ENCODE results near the gene STK39.

STK39 gene

GRCh38 chr2:168182550-168183249, 64.7 kb downstream of the STK39 start:
- no peak for DNase-seq

GRCh38 chr2:168181825-168182224, 65.6 kb downstream of the STK39 start:
- DNase-seq, result no peak

- DNase-seq, result no peak
Measured at GRCh38 chr2:168180914-168181313, 66.5 kb downstream of the STK39 start.

- no peak for DNase-seq
Measured at GRCh38 chr2:168180483-168180882, 66.9 kb downstream of the STK39 start.

GRCh38 chr2:168179592-168179991, 67.8 kb downstream of the STK39 start:
- DNase-seq, result no peak

GRCh38 chr2:168178520-168179324, 68.7 kb downstream of the STK39 start:
- DNase-seq, result no peak

GRCh38 chr2:168176402-168176801, 71.0 kb downstream of the STK39 start:
- DNase-seq, result no peak

- no peak for DNase-seq
Measured at GRCh38 chr2:168175469-168175868, 71.9 kb downstream of the STK39 start.

- no peak for DNase-seq
Measured at GRCh38 chr2:168174756-168175155, 72.6 kb downstream of the STK39 start.

GRCh38 chr2:168172071-168172470, 75.3 kb downstream of the STK39 start:
- no peak for DNase-seq

GRCh38 chr2:168171059-168171762, 76.2 kb downstream of the STK39 start:
- DNase-seq, result no peak

- DNase-seq, result no peak
Measured at GRCh38 chr2:168169097-168169745, 78.2 kb downstream of the STK39 start.

- no peak for DNase-seq
Measured at GRCh38 chr2:168167511-168168263, 79.7 kb downstream of the STK39 start.

- no peak for DNase-seq
Measured at GRCh38 chr2:168166902-168167510, 80.4 kb downstream of the STK39 start.

GRCh38 chr2:168165985-168166901, 81.2 kb downstream of the STK39 start:
- DNase-seq, result no peak

GRCh38 chr2:168165397-168165796, 82.0 kb downstream of the STK39 start:
- DNase-seq, result no peak

GRCh38 chr2:168160897-168161296, 86.5 kb downstream of the STK39 start:
- no peak for DNase-seq

GRCh38 chr2:168159754-168160585, 87.4 kb downstream of the STK39 start:
- DNase-seq, result no peak

GRCh38 chr2:168158586-168158985, 88.8 kb downstream of the STK39 start:
- no peak for DNase-seq

GRCh38 chr2:168157926-168158325, 89.5 kb downstream of the STK39 start:
- no peak for DNase-seq

Measured in stimulated activated CD4-positive, alpha-beta T cell treated with anti-CD3 and anti-CD28 coated beads, Interleukin-4, amount 100 ng/mL, for 24 hours (primary cell).